Activated CD8-positive, alpha-beta T cell treated with anti-CD3 and anti-CD28 coated beads, Interleukin-2, amount 10 ng/mL, durations not matched to agents 7 days and 5 days (primary cell): ENCODE results near the gene RFT1. TPM values are rescaled to one million over a fixed set of nuclear protein-coding genes. Genes with fewer than 3 reads are reported as not detected.

Experiments used
- ATAC-seq: fragments of 150-1000 bp; cut with Tn5 transposase; one replicate; pipeline ENCODE4 v1.10.0; 2021; ENCODE audit warnings: moderate library complexity
- CTCF ChIA-PET: fragments of 350-600 bp; sonication (Branson Sonifier 250); formaldehyde crosslinking; loops from one replicate; lab custom pipeline; 2021; ENCODE audit warnings: antibody characterized with exemption; lab: Charles Lee
- POLR2A ChIA-PET: fragments of 350-600 bp; sonication (Branson Sonifier 250); formaldehyde crosslinking; loops from one replicate; lab custom pipeline; 2021; ENCODE audit warnings: antibody characterized with exemption; lab: Charles Lee
- DNase-seq: peaks from one replicate; pipeline ENCODE4 v3.0.0-alpha.2; 2020
- H3K27ac Mint-ChIP-seq: one replicate; pipeline ENCODE4 v1.8.0; 2021; ENCODE audit warnings: mild to moderate bottlenecking, mixed read lengths
- H3K27me3 Mint-ChIP-seq: one replicate; pipeline ENCODE4 v1.8.0; 2021; ENCODE audit warnings: low read depth, mixed read lengths
- H3K36me3 Mint-ChIP-seq: one replicate; pipeline ENCODE4 v1.8.0; 2021; ENCODE audit warnings: low read depth, mixed read lengths
- H3K4me1 Mint-ChIP-seq: one replicate; pipeline ENCODE4 v1.8.0; 2021; ENCODE audit warnings: low read depth, mixed read lengths
- H3K4me3 Mint-ChIP-seq: one replicate; pipeline ENCODE4 v1.8.0; 2021; ENCODE audit warnings: mild to moderate bottlenecking, mixed read lengths
- H3K9me3 Mint-ChIP-seq: one replicate; pipeline ENCODE4 v1.8.0; 2022; ENCODE audit warnings: mixed read lengths; ENCODE audit not compliant: insufficient read depth
- total RNA-seq, 2 experiments: library from RNA; stranded (reverse); gene quantifications; one replicate each; pipeline ENCODE4 v1.2.3, GENCODE V29; 2021

Gene RFT1
- total RNA-seq, 2 experiments from 2014 or later, result 31.7 to 32.3 TPM

DNA sequence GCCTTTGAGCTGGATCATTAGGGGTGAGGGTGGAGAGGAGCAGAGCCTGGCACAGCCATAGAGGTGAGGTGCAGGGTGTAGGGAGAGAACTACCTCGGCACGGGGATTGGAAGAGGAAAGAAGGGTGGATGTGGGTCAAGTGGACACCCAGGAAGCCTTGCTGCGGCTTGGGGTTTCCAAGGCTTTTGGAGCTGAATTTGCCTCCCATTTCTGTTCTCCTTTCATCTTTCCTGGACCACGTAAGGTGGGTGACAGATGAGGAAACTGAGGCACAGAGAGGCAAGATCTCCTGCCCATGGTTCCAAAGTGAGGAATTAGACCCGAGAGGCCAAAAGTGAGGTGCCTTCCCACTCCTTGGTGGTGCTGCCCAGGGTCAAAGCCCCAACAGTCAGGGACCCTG, 48.9 kb downstream of the RFT1 start:
- Mint-ChIP-seq H3K9me3 (no peaks in the 10 kb centered on the region), H3K4me1 (no peaks in the 10 kb centered on the region), H3K36me3 (no peaks in the 10 kb centered on the region), H3K4me3 (no peak overlapping the region), H3K27me3 (no peaks in the 10 kb centered on the region), H3K27ac (no peak overlapping the region)
- ATAC-seq (no peak), DNase-seq (no peak)
- CTCF ChIA-PET, result interaction anchor here (1.3 kb wide), 1 partner anchor 33 kb away, joined by 5 read pairs; no protein-coding TSS in a partner anchor
- POLR2A ChIA-PET, result no interaction called here

GRCh38 chr3:53080612-53081205, 49.5 kb downstream of the RFT1 start:
- H3K9me3 Mint-ChIP-seq, result no peaks in the 10 kb centered on the region
- H3K27me3 Mint-ChIP-seq, result no peaks in the 10 kb centered on the region
- no peaks in the 10 kb centered on the region for H3K36me3 Mint-ChIP-seq
- H3K27ac Mint-ChIP-seq, result no peak overlapping the region
- ChIA-PET POLR2A (no interaction called here), CTCF (interaction anchor here (1.3 kb wide), 1 partner anchor 34 kb away, joined by 5 read pairs; no protein-coding TSS in a partner anchor)
- DNase-seq (no peak), ATAC-seq (no peak)
- no peaks in the 10 kb centered on the region for H3K4me1 Mint-ChIP-seq
- no peak overlapping the region for H3K4me3 Mint-ChIP-seq

DNA sequence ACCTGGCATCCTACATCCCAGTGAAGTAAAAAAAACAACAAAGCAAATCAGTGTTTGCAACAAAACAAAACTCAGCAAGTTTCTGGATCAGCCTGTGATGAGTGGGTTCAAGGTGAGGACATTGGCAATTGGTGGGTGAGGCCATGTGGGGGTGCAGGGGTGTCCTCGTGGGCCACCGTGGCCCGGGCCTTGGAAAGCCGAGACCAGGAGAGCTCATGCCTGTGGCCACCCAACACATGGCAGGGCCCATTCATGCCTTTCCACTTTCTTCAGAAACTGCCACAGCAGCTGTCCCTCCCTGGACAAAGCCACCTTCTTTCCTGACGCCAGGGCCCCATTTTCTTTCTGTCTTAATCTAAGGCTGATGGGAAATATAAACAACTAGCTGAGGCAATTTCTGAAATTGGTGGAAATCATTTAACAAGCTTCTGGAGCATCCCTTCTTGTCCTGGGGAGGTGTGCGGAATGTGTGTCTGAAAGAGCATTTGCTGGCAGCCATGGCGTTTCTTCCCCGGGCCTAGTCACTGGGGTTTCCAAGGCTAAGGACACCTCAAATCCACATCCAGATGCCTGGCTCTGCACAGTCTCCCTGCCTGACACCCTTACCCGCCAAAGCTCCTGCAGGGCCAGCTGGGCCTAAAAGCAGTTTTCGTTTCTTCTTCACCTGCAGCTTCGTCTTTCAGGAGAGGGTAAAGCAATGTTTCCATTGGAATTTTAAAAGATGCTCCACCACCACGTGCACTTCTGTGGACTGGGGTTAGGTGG, 50.3 kb downstream of the RFT1 start:
- DNase-seq, result no peak
- ChIA-PET POLR2A (interaction anchor here (0.6 to 1.4 kb wide), 2 partner anchors 15 to 23 kb away, joined by 3 to 5 read pairs; no protein-coding TSS in a partner anchor), CTCF (no interaction called here)
- Mint-ChIP-seq H3K27me3 (no peaks in the 10 kb centered on the region), H3K9me3 (no peaks in the 10 kb centered on the region), H3K36me3 (no peaks in the 10 kb centered on the region), H3K27ac (no peak overlapping the region), H3K4me3 (no peak overlapping the region), H3K4me1 (no peaks in the 10 kb centered on the region)
- ATAC-seq, result no peak

DNA sequence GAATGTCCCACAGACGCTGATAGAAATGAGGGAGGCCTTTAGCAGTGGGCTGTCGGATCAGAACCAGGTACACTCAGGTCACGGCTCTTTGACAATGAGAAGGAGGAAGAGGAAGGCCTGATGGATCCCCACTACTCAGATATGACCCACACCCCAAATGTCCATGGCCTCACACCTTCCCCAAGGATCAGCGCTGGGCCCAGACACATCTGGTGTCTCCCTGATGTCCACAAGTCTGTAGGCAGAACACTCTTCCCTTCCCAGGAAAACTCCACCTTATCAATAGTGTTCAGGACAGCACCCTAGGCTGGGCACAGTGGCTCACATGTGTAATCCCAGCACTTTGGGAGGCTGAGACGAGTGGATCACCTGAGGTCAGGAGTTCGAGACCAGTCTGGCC, 51.1 kb downstream of the RFT1 start:
- POLR2A ChIA-PET, result interaction anchor here (1.4 kb wide), 1 partner anchor 24 kb away, joined by 5 read pairs; no protein-coding TSS in a partner anchor
- ATAC-seq, result no peak

GRCh38 chr3:53078656-53079055, 51.6 kb downstream of the RFT1 start:
- no peaks in the 10 kb centered on the region for H3K9me3 Mint-ChIP-seq
- CTCF ChIA-PET, result no interaction called here
- no peaks in the 10 kb centered on the region for H3K27me3 Mint-ChIP-seq
- DNase-seq (no peak), ATAC-seq (no peak)
- no peaks in the 10 kb centered on the region for H3K36me3 Mint-ChIP-seq
- H3K27ac Mint-ChIP-seq, result no peak overlapping the region
- peaks cover 4% of the 10 kb centered on the region for H3K4me1 Mint-ChIP-seq
- POLR2A ChIA-PET, result interaction anchor here (1.4 kb wide), 1 partner anchor 24 kb away, joined by 5 read pairs; no protein-coding TSS in a partner anchor
- no peak overlapping the region for H3K4me3 Mint-ChIP-seq

More for the DNA sequence above, 51.1 kb downstream of the RFT1 start:
- CTCF ChIA-PET, result no interaction called here
- H3K9me3 Mint-ChIP-seq, result no peaks in the 10 kb centered on the region
- H3K27me3 Mint-ChIP-seq, result no peaks in the 10 kb centered on the region
- H3K36me3 Mint-ChIP-seq, result no peaks in the 10 kb centered on the region
- no peak overlapping the region for H3K4me3 Mint-ChIP-seq
- H3K4me1 Mint-ChIP-seq, result peaks cover 3% of the 10 kb centered on the region
- H3K27ac Mint-ChIP-seq, result no peak overlapping the region
- no peak for DNase-seq

- H3K4me1 Mint-ChIP-seq, result peaks cover 14% of the 10 kb centered on the region
- H3K36me3 Mint-ChIP-seq, result no peaks in the 10 kb centered on the region
- H3K4me3 Mint-ChIP-seq, result no peak overlapping the region
- CTCF ChIA-PET, result no interaction called here
- POLR2A ChIA-PET, result no interaction called here
- H3K9me3 Mint-ChIP-seq, result no peaks in the 10 kb centered on the region
- H3K27me3 Mint-ChIP-seq, result no peaks in the 10 kb centered on the region
- H3K27ac Mint-ChIP-seq, result no peak overlapping the region
- no peak for DNase-seq
- ATAC-seq, result no peak
Measured at GRCh38 chr3:53077476-53078220, 52.6 kb downstream of the RFT1 start.

DNA sequence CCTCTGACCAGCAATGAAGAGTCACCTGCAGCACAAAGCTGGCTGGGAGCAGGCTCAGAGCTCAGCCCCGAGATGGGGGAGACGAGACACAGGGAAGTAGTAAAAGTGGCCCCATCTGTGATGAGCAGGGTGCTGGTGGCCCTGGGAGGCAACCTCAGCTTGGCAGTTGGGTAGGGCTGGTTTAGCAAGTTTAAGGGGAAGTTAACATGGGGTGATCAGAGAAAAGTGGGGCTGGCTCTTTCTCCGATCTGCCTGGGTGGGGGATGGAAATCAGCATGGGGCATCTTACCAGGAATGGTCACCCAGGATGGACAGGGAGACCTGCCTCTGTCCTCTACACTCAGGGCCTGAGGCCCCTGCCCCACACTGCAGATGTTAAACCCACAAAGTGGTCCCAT, 54.5 kb downstream of the RFT1 start:
- Mint-ChIP-seq H3K36me3 (no peaks in the 10 kb centered on the region), H3K27me3 (no peaks in the 10 kb centered on the region), H3K27ac (no peak overlapping the region), H3K4me1 (peaks cover 25% of the 10 kb centered on the region), H3K9me3 (no peaks in the 10 kb centered on the region), H3K4me3 (no peak overlapping the region)
- no peak for ATAC-seq
- DNase-seq, result no peak
- POLR2A ChIA-PET, result no interaction called here
- CTCF ChIA-PET, result no interaction called here

- ATAC-seq, result no peak
- no peaks in the 10 kb centered on the region for H3K36me3 Mint-ChIP-seq
- H3K9me3 Mint-ChIP-seq, result no peaks in the 10 kb centered on the region
- peaks cover 25% of the 10 kb centered on the region for H3K4me1 Mint-ChIP-seq
- no peak for DNase-seq
- no peak overlapping the region for H3K4me3 Mint-ChIP-seq
- H3K27ac Mint-ChIP-seq, result peak overlapping the region; percentile 70
- POLR2A ChIA-PET, result interaction anchor here (0.6 kb wide), 1 partner anchor 29 kb away, joined by 3 read pairs; the partner anchor contains the start of gene SFMBT1
- CTCF ChIA-PET, result interaction anchor here (0.9 kb wide), 1 partner anchor 333 kb away, joined by 3 read pairs; no protein-coding TSS in a partner anchor
- no peaks in the 10 kb centered on the region for H3K27me3 Mint-ChIP-seq
Measured at GRCh38 chr3:53074761-53075742, 55.2 kb downstream of the RFT1 start.

- ChIA-PET CTCF (interaction anchor here (0.9 kb wide), 1 partner anchor 332 kb away, joined by 3 read pairs; no protein-coding TSS in a partner anchor), POLR2A (interaction anchor here (1.0 kb wide), 1 partner anchor 199 kb away, joined by 3 read pairs; no protein-coding TSS in a partner anchor)
- Mint-ChIP-seq H3K27ac (peak overlapping the region; percentile 70), H3K27me3 (no peaks in the 10 kb centered on the region), H3K9me3 (no peaks in the 10 kb centered on the region), H3K4me3 (no peak overlapping the region), H3K36me3 (no peaks in the 10 kb centered on the region), H3K4me1 (peaks cover 27% of the 10 kb centered on the region)
- no peak for DNase-seq
- ATAC-seq, result no peak
Measured at GRCh38 chr3:53074366-53074696, 55.9 kb downstream of the RFT1 start.

GRCh38 chr3:53073553-53074365, 56.5 kb downstream of the RFT1 start:
- Mint-ChIP-seq H3K9me3 (no peaks in the 10 kb centered on the region), H3K4me3 (peak overlapping the region; percentile 84), H3K36me3 (no peaks in the 10 kb centered on the region), H3K4me1 (peaks cover 27% of the 10 kb centered on the region), H3K27me3 (no peaks in the 10 kb centered on the region), H3K27ac (peak overlapping the region; percentile 97)
- ATAC-seq, result no peak
- ChIA-PET POLR2A (interaction anchor here (1.0 to 1.4 kb wide), 3 partner anchors 28 to 200 kb away, joined by 3 to 6 read pairs (median 4); partner anchors contain the start of gene SFMBT1), CTCF (interaction anchor here (0.6 to 1.9 kb wide), 6 partner anchors 13 to 661 kb away, joined by 3 to 7 read pairs (median 3); no protein-coding TSS in a partner anchor)
- DNase-seq, result no peak
